HL-60 (cell line): Measurements from ENCODE around the gene CLCF1.

ENCODE experiments used
- POLR2AphosphoS5 ChIP-seq: IDR thresholded peaks from 2 replicates; pipeline ENCODE4 v1.6.1; 2012; ENCODE audit warnings: low read depth
- TF ChIP-seq, protein P1 (sequence below): IDR thresholded peaks from one replicate; pipeline ENCODE4 v1.5.1; 2011; ENCODE audit warnings: low read length, control low read depth, inconsistent platforms; ENCODE audit not compliant: insufficient read depth
- TF ChIP-seq, protein P2 (sequence below): IDR thresholded peaks from 2 replicates; pipeline ENCODE4 v1.6.1; 2012; ENCODE audit warnings: low read depth; ENCODE audit not compliant: insufficient replicate concordance

DNA sequence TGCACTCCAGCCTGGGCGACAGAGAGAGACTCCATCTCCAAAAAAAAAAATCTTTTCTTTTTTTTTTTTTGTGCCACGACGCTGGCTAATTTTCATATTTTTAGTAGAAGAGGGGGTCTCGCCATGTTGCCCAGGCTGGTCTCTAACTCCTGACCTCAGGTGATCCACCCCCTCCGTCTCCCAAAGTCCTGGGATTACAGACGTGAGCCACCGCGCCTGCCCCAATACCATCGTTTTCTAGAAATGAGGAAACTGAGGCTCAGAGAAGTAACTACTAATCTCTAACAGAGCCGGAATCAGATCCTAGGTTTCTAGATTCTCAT is 56.6 kb downstream of the CLCF1 start:
- TF ChIP-seq POLR2AphosphoS5 = no peak
- TF ChIP-seq, protein P1, sequence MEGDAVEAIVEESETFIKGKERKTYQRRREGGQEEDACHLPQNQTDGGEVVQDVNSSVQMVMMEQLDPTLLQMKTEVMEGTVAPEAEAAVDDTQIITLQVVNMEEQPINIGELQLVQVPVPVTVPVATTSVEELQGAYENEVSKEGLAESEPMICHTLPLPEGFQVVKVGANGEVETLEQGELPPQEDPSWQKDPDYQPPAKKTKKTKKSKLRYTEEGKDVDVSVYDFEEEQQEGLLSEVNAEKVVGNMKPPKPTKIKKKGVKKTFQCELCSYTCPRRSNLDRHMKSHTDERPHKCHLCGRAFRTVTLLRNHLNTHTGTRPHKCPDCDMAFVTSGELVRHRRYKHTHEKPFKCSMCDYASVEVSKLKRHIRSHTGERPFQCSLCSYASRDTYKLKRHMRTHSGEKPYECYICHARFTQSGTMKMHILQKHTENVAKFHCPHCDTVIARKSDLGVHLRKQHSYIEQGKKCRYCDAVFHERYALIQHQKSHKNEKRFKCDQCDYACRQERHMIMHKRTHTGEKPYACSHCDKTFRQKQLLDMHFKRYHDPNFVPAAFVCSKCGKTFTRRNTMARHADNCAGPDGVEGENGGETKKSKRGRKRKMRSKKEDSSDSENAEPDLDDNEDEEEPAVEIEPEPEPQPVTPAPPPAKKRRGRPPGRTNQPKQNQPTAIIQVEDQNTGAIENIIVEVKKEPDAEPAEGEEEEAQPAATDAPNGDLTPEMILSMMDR = no peak
- TF ChIP-seq, protein P2, sequence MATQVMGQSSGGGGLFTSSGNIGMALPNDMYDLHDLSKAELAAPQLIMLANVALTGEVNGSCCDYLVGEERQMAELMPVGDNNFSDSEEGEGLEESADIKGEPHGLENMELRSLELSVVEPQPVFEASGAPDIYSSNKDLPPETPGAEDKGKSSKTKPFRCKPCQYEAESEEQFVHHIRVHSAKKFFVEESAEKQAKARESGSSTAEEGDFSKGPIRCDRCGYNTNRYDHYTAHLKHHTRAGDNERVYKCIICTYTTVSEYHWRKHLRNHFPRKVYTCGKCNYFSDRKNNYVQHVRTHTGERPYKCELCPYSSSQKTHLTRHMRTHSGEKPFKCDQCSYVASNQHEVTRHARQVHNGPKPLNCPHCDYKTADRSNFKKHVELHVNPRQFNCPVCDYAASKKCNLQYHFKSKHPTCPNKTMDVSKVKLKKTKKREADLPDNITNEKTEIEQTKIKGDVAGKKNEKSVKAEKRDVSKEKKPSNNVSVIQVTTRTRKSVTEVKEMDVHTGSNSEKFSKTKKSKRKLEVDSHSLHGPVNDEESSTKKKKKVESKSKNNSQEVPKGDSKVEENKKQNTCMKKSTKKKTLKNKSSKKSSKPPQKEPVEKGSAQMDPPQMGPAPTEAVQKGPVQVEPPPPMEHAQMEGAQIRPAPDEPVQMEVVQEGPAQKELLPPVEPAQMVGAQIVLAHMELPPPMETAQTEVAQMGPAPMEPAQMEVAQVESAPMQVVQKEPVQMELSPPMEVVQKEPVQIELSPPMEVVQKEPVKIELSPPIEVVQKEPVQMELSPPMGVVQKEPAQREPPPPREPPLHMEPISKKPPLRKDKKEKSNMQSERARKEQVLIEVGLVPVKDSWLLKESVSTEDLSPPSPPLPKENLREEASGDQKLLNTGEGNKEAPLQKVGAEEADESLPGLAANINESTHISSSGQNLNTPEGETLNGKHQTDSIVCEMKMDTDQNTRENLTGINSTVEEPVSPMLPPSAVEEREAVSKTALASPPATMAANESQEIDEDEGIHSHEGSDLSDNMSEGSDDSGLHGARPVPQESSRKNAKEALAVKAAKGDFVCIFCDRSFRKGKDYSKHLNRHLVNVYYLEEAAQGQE = no peak
